Measurements from ENCODE around the gene EEIG2. TPM values are rescaled to one million over a fixed set of nuclear protein-coding genes. Genes with fewer than 3 reads are reported as not detected.
"Not testable (repeated sequence)": the region's sequence is repeated elsewhere in the genome, so short reads cannot be mapped to it uniquely, and the experiment has no call there.

The EEIG2 gene
- polyA plus RNA-seq (ENCODE audit: insufficient read length in 12 of 12): 10 to 100 TPM in 11 of 12 donors, not detected in 1; 10.0 to 18.4 (median 14.0) TPM
- long read RNA-seq, donor 1, full-length matches to known transcripts: 5 of 12 reads
- long read RNA-seq, donor 1, partial matches to known transcripts: 7 of 12 reads
- long read RNA-seq, donor 1, other reads (novel, unspliced or antisense): 0 of 12 reads
- long read RNA-seq, donor 2, full-length matches to known transcripts: 3 of 9 reads
- long read RNA-seq, donor 2, partial matches to known transcripts: 0 of 9 reads
- long read RNA-seq, donor 2, other reads (novel, unspliced or antisense): 6 of 9 reads
- long read RNA-seq, donor 3, full-length matches to known transcripts: 1 of 1 reads
- long read RNA-seq, donor 3, partial matches to known transcripts: 0 of 1 reads
- long read RNA-seq, donor 3, other reads (novel, unspliced or antisense): 0 of 1 reads
- long read RNA-seq, donor 4, full-length matches to known transcripts: 1 of 1 reads
- long read RNA-seq, donor 4, partial matches to known transcripts: 0 of 1 reads
- long read RNA-seq, donor 4, other reads (novel, unspliced or antisense): 0 of 1 reads
- long read RNA-seq, donor 5, full-length matches to known transcripts: 2 of 2 reads
- long read RNA-seq, donor 5, partial matches to known transcripts: 0 of 2 reads
- long read RNA-seq, donor 5, other reads (novel, unspliced or antisense): 0 of 2 reads
- long read RNA-seq, donor 6, full-length matches to known transcripts: 1 of 1 reads
- long read RNA-seq, donor 6, partial matches to known transcripts: 0 of 1 reads
- long read RNA-seq, donor 6, other reads (novel, unspliced or antisense): 0 of 1 reads
- long read RNA-seq, donor 7: 0 reads
- long read RNA-seq, donor 8, full-length matches to known transcripts: 2 of 2 reads
- long read RNA-seq, donor 8, partial matches to known transcripts: 0 of 2 reads
- long read RNA-seq, donor 8, other reads (novel, unspliced or antisense): 0 of 2 reads
- long read RNA-seq, donor 9, full-length matches to known transcripts: 1 of 1 reads
- long read RNA-seq, donor 9, partial matches to known transcripts: 0 of 1 reads
- long read RNA-seq, donor 9, other reads (novel, unspliced or antisense): 0 of 1 reads
- long read RNA-seq, donor 10, full-length matches to known transcripts: 4 of 4 reads
- long read RNA-seq, donor 10, partial matches to known transcripts: 0 of 4 reads
- long read RNA-seq, donor 10, other reads (novel, unspliced or antisense): 0 of 4 reads
- long read RNA-seq, donor 11, full-length matches to known transcripts: 1 of 1 reads
- long read RNA-seq, donor 11, partial matches to known transcripts: 0 of 1 reads
- long read RNA-seq, donor 11, other reads (novel, unspliced or antisense): 0 of 1 reads

- DNase-seq: peak; percentile 85
These were observed at the start of gene EEIG2 for GRCh38 chr1:108559215-108560186. EEIG2 (plus strand) TSS chr1:108560100; CDS start chr1:108560429, 329 bp downstream.

- no peak for DNase-seq
These were observed 48.1 kb upstream of the EEIG2 start for GRCh38 chr1:108511764-108512163.

- DNase-seq: peak; percentile 33
These were observed 47.5 kb upstream of the EEIG2 start for GRCh38 chr1:108512239-108513043.

- no peak for DNase-seq
These were observed 46.9 kb upstream of the EEIG2 start for GRCh38 chr1:108513044-108513415.

GRCh38 chr1:108513914-108514313 lies 46.0 kb upstream of the EEIG2 start:
- not testable (repeated sequence) for DNase-seq

- DNase-seq: not testable (repeated sequence)
These were observed 42.5 kb upstream of the EEIG2 start for GRCh38 chr1:108517301-108517897.

GRCh38 chr1:108521990-108522393 lies 37.9 kb upstream of the EEIG2 start:
- DNase-seq: no peak

GRCh38 chr1:108523829-108524228 lies 36.1 kb upstream of the EEIG2 start:
- DNase-seq: no peak

- DNase-seq: no peak
These were observed 35.2 kb upstream of the EEIG2 start for GRCh38 chr1:108524676-108525075.

GRCh38 chr1:108527135-108527534 lies 32.8 kb upstream of the EEIG2 start:
- DNase-seq: no peak

GRCh38 chr1:108527837-108528236 lies 32.1 kb upstream of the EEIG2 start:
- no peak for DNase-seq

GRCh38 chr1:108531444-108531843 lies 28.5 kb upstream of the EEIG2 start:
- DNase-seq: no peak

GRCh38 chr1:108532730-108533129 lies 27.2 kb upstream of the EEIG2 start:
- no peak for DNase-seq

- no peak for DNase-seq
These were observed 26.4 kb upstream of the EEIG2 start for GRCh38 chr1:108533351-108534083.

GRCh38 chr1:108534759-108535158 lies 25.1 kb upstream of the EEIG2 start:
- DNase-seq: no peak

- not testable (repeated sequence) for DNase-seq
These were observed 24.5 kb upstream of the EEIG2 start for GRCh38 chr1:108535315-108535897.

- DNase-seq: not testable (repeated sequence)
These were observed 23.9 kb upstream of the EEIG2 start for GRCh38 chr1:108536021-108536420.

- not testable (repeated sequence) for DNase-seq
These were observed 23.1 kb upstream of the EEIG2 start for GRCh38 chr1:108536791-108537190.

All from muscle of arm (tissue), 14 donors.